ENCODE data around the gene PPP2R3B.

- no peak for TF ChIP-seq ZFX (IDR thresholded peaks at IDR 0.05; ENCODE audit: borderline replicate concordance)
- no peak for TF ChIP-seq CTCF (IDR thresholded peaks at IDR 0.05)
Observed at GRCh38 chrX:316351-317325, 70.1 kb downstream of the PPP2R3B start.

All from 22Rv1 (cell line).